ENCODE measurements around the gene CACNA1G.

Gene CACNA1G

GRCh38 chr17:50590946-50591737 is 30.6 kb downstream of the CACNA1G start:
- no peak for DNase-seq

- DNase-seq: peak; percentile 91
Measured at GRCh38 chr17:50593321-50593720, 32.8 kb downstream of the CACNA1G start.

- DNase-seq: no peak
Measured at GRCh38 chr17:50594128-50594823, 33.8 kb downstream of the CACNA1G start.

- DNase-seq: no peak
Measured at GRCh38 chr17:50594892-50595291, 34.4 kb downstream of the CACNA1G start.

GRCh38 chr17:50596191-50597037 is 35.9 kb downstream of the CACNA1G start:
- no peak for DNase-seq

- DNase-seq: no peak
Measured at GRCh38 chr17:50598487-50598886, 38.0 kb downstream of the CACNA1G start.

GRCh38 chr17:50599606-50600005 is 39.1 kb downstream of the CACNA1G start:
- DNase-seq: no peak

GRCh38 chr17:50601823-50602375 is 41.4 kb downstream of the CACNA1G start:
- no peak for DNase-seq

- no peak for DNase-seq
Measured at GRCh38 chr17:50602836-50603235, 42.3 kb downstream of the CACNA1G start.

- DNase-seq: no peak
Measured at GRCh38 chr17:50603340-50603739, 42.8 kb downstream of the CACNA1G start.

GRCh38 chr17:50604513-50604912 is 44.0 kb downstream of the CACNA1G start:
- peak; percentile 55 for DNase-seq

GRCh38 chr17:50605429-50605828 is 44.9 kb downstream of the CACNA1G start:
- no peak for DNase-seq

GRCh38 chr17:50607522-50608175 is 47.1 kb downstream of the CACNA1G start:
- no peak for DNase-seq

- peak; percentile 91 for DNase-seq
Measured at GRCh38 chr17:50608700-50609379, 48.3 kb downstream of the CACNA1G start.

- DNase-seq: peak; percentile 20
Measured at GRCh38 chr17:50609380-50610074, 49.0 kb downstream of the CACNA1G start.

- no peak for DNase-seq
Measured at GRCh38 chr17:50611634-50612033, 51.1 kb downstream of the CACNA1G start.

GRCh38 chr17:50612281-50612680 is 51.8 kb downstream of the CACNA1G start:
- no peak for DNase-seq

GRCh38 chr17:50613007-50613992 is 52.8 kb downstream of the CACNA1G start:
- no peak for DNase-seq

GRCh38 chr17:50614471-50615051 is 54.0 kb downstream of the CACNA1G start:
- no peak for DNase-seq

- no peak for DNase-seq
Measured at GRCh38 chr17:50615828-50616227, 55.3 kb downstream of the CACNA1G start.
